ENCODE results near the gene CLASP1.

DNA sequence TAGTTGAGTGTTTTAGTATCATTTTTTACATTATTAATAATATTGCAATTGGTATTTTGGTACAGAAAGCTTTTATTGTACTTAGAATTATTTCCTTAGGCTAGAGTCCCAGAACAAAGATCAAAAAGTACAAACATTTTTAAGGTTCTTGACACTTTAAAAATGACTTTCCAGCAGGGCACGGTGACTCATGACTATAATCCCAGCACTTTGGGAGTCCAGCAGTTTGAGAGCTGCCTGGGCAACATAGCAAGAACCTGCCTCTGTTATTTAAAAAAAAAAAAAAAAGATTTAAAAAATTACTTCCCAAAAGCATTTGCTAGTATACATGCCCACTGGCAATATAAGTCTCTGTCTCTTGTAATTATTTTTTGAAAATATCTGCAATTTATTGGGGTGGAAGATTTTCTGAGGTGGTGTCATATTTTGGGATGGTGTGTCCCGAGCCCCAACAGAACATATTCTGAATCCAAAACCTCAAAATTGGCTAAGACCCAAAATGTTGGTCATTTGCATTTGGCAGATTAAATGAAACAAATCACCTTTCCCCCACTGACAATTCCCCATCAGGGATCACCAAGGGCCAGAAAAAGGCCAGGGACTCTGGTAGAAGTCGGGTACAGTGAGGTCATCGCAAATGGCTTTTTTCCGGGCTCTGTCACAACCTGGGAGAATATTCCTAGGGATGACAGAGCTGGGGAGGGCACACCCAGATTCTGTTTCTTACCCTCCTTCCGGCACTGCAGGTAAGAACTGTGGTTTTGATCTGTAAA, 45.3 kb upstream of the CLASP1 start:
- TF ChIP-seq POLR2AphosphoS5 (IDR thresholded peaks at IDR 0.05; ENCODE audit: insufficient read depth, low read depth, low read length), result no peak
- no peak for TF ChIP-seq GATA2 (IDR thresholded peaks at IDR 0.05; ENCODE audit: insufficient read depth, insufficient read length, low read depth, low read length)
- no peak for TF ChIP-seq CTCF (IDR thresholded peaks at IDR 0.05; ENCODE audit: extremely low read depth in 1 of 2, insufficient read depth in 1 of 2, low read depth in 1 of 2, low read length in 2 of 2)
- no peak for TF ChIP-seq MAX (IDR thresholded peaks at IDR 0.05; ENCODE audit: insufficient read depth, insufficient read length)
- no peak for TF ChIP-seq EZH2 (IDR thresholded peaks at IDR 0.05; ENCODE audit: borderline replicate concordance, low read depth, low read length, severe bottlenecking)
- no peak for TF ChIP-seq JUN (IDR thresholded peaks at IDR 0.05; ENCODE audit: borderline replicate concordance, insufficient read depth, insufficient read length, low read depth)
- no peak for TF ChIP-seq POLR2A (IDR thresholded peaks at IDR 0.05; ENCODE audit: low read depth, low read length)
- TF ChIP-seq MYC (IDR thresholded peaks at IDR 0.05; ENCODE audit: low read depth, low read length), result no peak
- no peak for TF ChIP-seq FOS (IDR thresholded peaks at IDR 0.05; ENCODE audit: borderline replicate concordance, insufficient read depth, low read length)

Measured in endothelial cell of umbilical vein (primary cell).